GM18951 (cell line): Measurements from ENCODE around the gene RBBP7.
"Not testable (repeated sequence)": the region's sequence is repeated elsewhere in the genome, so short reads cannot be mapped to it uniquely, and the experiment has no call there.

Experiments used
- POLR2A ChIP-seq: IDR thresholded peaks from 4 replicates; pipeline ENCODE4 v1.6.1; 2011; ENCODE audit warnings: mild to moderate bottlenecking; ENCODE audit not compliant: insufficient read length, insufficient read depth; ENCODE audit errors: extremely low read depth
- in situ Hi-C: fragments of 300-500 bp; cut with MboI; formaldehyde crosslinking; loops from one replicate; pipeline ENCODE4 v1.12.0; 2022; ENCODE audit warnings: low sequenced_read_pairs, mixed read lengths, inconsistent platforms; ENCODE audit not compliant: unreplicated experiment

The RBBP7 gene

DNA sequence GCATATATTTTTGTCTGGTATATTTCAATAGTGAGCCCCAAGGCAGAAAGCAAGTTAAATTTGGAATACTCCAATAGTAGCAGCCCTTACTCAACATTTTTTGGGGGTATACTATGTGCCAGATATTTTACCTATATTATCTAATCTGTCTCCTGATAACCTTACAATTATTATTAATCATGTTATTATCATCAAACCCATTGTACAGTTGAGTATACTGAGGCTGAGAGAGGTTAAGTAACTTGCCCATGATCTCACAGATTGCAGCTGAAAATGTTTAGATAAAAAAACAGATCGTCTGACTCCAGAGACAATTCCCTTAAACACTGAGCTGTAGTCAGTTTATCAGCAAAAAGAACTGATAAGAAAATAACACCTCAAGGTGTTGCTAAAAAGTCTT, 6.5 kb upstream of the RBBP7 start:
- no peak for TF ChIP-seq POLR2A
- in situ Hi-C loops: no loop called here

DNA sequence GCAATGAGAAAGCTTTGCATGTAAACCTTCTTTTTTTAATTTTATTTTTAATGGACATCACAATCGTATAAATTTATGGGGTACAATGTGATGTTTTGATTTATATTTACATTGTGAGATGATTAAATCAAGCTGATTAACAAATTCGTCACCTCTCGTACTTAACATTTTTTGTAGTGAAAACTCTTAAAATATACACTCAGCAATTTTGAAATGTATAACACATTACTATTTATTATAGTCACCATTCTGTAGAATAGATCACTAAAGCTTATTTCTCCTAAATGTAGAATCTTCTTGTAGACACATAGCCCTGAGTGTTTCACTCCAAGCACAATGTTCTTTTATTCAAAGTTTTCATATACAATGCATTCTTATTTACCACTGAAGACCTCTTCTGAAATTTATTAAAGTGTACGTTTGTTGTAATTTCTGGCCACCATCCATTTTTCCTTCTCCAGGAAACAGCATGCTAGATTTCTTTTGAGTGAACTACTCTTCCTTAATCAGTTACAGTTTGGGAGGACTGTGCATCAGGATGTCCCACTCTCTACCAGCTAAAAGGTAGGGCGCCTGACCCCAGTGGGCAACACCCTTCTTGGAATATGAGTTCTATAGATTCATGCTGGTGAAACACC, 4.4 kb upstream of the RBBP7 start:
- no peak for TF ChIP-seq POLR2A
- in situ Hi-C loops: no loop called here

DNA sequence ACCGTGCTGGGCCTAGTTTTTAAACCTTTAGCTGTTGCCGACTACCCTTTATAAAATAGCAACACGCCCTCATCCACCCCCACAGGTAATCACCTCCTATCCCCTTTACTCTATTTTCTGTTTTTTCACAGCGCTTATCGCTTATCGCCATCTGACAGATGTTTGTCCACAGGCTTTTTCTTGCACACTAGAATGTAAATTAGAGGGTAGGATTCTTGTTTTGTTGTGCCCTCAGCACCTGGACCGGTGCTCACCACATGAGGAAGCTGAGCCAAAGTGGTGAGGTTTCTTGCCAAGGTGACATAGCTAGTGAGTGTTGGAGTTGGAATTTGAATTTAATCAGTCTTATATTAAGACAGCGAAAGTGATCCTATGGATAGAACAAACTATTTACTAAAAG, 2.9 kb upstream of the RBBP7 start:
- no peak for TF ChIP-seq POLR2A
- in situ Hi-C loops: no loop called here

DNA sequence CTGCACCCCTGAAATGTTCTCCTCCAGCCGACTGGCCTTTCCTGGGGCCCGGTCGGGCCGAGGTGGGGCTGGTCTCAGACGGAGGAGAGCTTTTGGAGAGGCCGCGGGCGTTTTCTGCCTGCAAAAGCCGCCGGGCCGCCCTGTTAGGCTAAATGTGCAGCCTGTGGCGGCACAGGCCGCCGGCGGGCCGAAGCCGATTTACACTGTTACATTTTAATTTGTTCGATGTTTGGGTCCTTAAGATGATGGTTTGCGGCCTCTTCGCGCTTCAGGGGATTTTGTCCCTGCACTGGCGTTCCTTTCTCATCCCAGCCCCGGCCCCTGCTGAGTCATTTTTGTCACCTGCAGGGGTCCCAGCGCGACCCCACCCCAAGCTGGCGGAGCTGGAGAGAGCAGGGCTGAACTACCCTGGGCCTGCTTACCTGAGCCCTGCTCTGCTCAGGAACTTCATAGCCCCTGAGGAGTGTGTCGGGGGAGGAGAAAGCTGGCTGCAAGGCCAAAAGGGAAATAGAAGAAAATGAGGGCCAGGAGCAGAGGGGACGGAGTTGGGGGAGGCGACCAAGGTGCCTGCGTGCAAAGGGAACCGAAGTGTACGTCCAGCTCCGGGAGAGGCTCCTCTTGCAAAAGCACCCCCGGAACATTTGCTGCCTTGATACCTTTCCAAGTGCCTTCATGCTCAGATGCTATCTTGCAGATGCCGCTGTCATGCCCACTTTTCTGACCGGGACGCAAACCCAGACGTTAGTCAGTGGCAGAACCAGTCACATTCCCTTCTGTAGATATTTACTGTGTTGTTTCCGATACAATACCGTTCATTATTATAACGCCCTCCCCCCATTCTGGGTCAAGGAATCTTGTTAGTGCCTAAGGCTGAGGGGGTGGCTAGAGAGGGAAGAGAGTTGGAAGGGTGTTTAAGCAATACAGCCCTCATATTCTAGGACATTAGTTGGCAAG, 977 bp upstream of the RBBP7 start:
- TF ChIP-seq POLR2A: no peak
- in situ Hi-C loops: no loop called here

DNA sequence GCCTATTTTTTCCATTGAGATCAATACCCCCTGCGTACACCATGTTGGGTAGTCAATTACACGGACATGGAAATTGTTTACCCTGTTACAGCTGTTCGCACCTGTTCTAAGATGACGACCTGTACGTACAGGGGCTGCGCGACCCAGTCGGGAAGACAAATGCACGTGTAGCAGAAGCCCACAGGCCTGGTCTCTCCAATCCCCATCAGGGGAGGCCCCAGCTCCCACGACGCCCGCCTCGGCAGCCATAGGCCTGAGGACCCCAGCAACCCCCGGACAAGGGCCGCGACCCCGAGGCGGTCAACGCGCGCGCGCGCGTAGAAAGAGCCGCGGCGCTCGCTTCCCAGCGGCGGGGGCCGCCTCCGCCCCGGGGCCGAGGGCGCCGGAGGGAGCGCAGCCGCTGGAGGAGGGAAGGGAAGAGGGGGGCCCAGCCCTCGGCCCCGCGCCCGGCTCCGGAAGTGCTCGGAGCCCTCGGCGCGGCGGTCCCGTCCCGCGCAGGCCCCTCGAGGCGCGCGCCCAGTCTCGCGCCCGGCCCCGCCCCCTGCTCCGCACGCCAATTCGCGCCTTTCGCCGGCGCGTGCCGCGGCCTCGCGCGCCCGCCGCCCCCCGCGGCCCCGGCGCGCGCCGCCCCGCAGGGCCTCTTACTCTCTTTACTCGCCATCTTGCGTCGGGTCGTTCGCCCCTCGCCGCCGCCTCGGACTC, 618 bp downstream of the RBBP7 start:
- TF ChIP-seq POLR2A: no peak

DNA sequence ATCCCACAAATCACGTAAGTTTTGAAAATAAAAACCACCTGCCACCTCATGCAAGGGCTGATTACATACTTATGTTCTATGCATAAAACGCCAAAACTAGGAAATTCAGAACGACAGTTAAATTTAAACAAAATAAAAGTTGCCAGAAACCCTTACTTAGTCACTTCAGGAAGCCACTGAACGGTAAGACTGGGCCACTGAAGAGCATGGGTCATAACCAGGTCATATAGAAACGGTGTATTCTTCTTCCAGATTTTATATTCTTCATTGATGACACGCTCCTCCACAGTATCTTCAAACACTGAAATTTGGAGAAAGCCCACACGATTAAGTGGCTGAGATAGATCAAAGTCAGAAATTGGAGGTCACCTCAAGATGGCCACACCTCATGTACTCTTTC, 1.2 kb downstream of the RBBP7 start:
- in situ Hi-C loops: no loop called here
- no peak for TF ChIP-seq POLR2A

More for the DNA sequence above, 618 bp downstream of the RBBP7 start:
- in situ Hi-C loops: no loop called here

DNA sequence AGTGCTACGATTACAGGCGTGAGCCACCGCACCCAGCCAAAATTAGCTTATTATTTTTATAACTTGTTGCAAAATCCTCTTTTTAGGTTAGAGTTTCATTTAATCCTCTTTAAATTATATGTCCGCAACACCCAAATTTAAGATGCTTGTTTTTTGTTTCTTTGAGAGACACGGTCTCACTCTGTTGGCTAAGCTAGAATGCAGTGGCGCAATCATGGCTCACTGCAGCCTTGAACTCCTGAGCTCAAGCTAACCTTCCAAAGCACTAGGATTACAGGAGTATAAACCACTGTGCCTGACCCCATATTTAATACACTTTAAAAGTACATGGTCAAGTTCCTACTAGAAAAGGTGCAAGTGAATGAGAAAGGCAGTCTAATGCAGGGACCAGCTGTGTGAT, 2.2 kb downstream of the RBBP7 start:
- TF ChIP-seq POLR2A: no peak
- in situ Hi-C loops: no loop called here

DNA sequence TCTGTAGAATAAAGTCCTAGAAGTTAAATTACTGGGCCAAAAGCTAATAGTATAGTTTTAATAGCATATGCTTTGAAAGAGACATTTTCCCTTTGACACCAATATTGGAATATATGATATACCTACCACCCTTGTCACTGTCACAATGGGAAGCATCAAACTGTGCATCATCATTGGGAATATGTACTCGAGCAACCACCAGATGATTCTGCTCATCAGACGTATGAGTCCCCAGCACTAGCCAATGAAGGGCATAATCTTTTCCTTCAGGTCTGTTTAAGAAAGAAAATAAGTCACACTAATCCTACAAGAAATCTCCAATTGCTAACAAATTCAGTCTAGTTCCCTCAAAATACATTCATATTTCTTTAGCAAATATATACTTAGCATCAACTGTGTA, 7.3 kb downstream of the RBBP7 start:
- in situ Hi-C loops: no loop called here
- TF ChIP-seq POLR2A: no peak

DNA sequence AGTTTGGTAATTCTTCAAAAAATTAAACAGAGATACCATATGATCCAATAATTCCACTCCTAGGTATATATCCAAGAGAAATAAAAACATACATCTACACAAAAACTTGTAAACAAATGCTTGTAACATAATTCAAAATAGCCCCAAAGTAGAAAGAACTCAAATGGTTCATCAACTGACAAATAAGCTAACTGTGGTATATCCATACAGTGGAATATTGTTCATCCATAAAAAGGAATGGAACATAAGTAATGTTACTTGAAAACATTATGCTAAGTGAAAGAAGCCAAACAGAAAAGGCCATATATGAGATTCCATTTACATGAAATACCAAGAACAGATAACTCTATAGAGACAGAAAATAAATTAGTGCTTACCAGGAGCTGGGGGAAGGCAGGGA, 13.4 kb downstream of the RBBP7 start:
- in situ Hi-C loops: no loop called here
- no peak for TF ChIP-seq POLR2A

DNA sequence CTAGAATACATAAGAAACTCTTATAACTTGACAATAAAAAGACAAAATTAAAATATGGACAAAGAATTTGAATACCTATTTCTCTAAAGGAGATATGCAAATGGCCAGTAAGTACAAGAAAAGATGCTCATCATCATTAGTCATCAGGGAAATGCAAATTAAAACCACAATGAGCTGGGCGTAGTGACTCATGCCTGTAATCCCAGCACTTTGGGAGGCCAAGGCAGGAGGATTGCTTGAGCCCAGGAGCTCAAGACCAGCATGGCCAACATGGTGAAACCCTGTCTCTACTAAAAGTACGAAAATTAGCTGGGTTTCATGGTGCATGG, 14.1 kb downstream of the RBBP7 start:
- in situ Hi-C loops: not testable (repeated sequence)

DNA sequence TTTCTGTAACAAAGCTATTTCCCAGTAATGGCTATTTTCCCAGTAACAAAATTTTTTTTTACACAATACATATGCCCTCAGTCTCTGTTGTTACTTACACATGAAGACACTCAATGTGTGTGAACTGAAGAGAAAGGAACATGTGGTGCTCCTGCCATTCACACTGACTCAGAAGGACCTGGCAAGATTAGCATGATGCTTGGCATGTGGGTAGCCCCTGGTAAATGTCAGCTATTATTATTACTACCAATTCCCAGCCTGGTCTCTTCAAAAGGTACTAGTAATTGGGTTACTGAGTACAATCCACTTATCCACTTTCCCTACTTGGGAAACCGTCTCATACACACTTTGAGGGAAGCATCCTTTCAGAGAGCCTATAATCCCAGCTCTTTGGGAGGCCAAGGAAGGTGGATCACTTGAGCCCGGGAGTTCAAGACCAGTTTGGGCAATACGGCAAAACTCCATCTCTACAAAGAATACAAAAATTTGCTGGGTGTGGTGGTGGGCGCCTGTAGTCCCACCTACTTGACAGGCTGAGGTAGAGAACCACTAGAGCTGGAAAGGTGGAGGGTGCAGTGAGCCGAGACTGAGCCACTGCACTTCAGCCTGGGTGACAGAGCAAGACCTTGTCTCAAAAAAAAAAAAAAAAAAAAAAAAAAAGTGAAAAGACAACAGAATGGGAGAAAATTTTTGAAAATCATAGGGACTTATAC, 14.6 kb downstream of the RBBP7 start:
- in situ Hi-C loops: no loop called here
- no peak for TF ChIP-seq POLR2A

DNA sequence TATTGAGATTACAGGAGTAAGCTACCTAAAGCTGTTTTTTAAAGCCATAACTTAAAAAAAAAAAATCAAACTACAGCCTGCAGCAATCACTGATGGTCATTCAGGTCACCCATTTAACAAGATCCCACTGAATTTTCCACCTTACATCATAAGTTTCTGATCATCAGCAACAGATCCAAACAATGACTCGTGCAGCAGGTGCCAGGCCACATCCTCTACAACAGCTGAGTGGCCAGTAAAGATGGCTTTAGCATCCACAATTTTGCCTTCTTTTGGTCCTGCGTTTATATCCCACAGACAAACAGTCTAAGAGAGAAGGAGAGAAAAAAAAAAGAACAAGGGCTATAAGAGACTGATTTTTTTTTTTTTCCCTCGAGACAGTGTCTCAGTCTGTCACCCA, 16.6 kb downstream of the RBBP7 start:
- in situ Hi-C loops: no loop called here
- TF ChIP-seq POLR2A: no peak

DNA sequence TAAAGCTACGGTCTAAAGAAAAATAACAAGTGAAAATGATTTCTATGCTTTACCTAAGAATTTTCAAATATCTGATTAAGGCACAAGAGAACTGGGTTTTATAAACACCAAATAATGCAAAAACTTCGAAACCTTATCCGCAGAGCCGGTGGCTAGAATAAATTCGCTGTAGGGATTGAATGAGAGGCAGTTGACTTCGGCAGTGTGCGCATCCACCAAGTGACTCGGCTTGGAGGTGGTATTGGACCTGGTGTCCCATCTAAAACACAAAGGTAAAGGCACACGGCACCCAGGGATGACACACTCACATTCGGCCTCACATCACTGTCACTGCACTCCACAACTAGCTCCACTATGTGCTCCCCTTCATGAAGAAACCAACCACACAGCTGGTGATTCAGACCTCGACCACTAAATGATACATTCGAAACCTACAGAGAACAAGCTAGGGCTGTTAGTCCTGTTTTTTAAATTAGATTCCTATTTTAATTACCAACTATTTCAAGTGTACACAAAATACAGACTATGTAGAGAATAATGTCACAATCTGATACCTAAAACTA, 17.5 kb downstream of the RBBP7 start:
- TF ChIP-seq POLR2A: no peak
- in situ Hi-C loops: no loop called here
